NCI-H2171 (cell line): ENCODE results near the gene PUS10.
"Not testable (repeated sequence)": the region's sequence is repeated elsewhere in the genome, so short reads cannot be mapped to it uniquely, and the experiment has no call there.

Experiments used
- DNase-seq: peaks from one replicate; lab custom pipeline; 2025; lab: John Stamatoyannopoulos, UW

PUS10 gene

DNA sequence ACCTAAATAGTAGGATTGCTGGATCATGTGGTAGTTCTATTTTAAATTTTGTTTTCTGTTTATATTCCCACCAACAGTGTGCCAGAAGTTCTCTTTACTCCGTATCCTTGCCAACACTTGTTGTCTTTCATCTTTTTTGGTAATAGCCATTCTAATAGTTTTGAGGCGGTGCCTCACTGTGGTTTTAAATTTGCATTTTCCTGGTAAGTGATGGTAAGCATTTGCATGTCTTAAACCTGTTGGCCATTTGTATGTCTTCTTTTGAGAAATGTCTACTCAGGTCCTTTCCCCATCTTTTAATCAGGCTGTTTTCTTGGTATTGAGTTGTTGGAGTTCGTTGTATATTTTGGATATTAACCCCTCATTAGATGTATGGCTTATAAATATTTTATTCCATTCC lies 85.1 kb downstream of the PUS10 start:
- no peak for DNase-seq

GRCh38 chr2:60932061-60932460 lies 86.0 kb downstream of the PUS10 start:
- not testable (repeated sequence) for DNase-seq

DNA sequence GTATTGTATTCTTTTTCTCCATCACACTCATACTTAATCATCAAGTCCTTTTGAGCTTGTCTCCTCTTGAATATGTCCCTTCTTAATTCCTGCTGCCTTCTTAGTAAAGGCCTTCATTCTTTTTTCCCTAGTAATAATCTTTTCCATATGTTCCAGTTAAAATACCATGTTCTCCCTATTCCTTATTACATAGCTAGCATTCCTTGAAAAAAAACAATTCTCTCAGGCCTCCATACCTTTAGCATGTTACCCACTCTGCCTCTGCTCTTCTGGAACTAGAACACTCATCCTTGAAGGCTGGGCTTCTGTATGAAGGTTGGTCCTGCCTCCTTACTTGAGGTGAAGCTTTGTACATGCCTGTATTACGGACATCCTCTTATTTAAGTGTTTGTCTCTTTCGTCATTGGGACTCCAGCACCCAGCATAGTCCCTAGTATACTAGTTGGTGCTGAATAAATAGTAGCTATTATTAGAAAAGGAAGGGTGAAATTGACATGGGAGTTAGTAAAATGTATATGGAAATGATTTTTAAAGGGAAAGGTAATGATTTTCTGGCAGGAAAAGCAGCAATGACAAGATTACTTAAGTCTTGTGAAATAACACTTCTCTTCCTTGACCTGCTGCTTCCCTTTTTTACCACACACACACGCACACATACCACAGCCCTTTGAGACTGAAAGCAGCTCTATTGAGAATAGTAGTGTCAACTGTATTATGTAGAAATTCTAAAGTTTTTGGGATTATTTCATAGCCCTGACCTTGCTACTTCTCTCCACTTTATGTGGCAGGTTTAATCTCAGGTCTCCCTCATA lies 91.1 kb downstream of the PUS10 start:
- no peak for DNase-seq

DNA sequence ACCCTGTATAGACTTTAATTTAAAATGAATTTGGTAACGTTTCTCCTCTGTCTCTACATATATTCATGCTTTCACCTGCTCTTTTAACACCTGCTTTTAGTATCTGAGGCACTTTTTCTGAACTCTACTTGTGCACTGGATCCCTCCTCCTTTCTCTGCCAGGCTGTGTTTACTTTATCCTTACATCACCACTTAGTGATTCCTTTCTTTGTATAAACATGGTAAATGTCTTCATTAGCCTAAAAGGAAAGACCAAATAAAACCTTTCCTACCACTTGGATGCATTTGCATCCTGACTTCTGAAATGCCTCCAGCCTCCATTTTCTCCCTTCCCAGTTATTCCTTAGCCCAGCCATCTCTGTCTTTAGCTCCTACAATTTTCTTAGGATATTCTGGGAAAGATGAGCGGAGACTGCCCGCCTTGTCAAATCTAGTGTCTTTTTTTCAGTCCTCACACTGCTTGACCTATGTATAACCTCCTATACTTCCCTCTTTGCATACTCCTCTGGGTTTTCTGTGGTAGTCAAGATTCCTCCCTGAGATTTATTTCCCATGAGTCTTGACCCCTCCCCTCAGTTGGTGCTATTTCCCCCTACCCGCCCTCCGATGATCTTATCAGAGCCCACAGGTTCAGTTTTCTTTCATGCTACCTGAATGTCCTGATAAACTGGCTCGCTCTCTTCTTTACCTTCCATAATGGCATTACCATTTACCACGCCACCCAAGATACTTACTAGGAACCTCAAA lies 91.9 kb downstream of the PUS10 start:
- DNase-seq: no peak

DNA sequence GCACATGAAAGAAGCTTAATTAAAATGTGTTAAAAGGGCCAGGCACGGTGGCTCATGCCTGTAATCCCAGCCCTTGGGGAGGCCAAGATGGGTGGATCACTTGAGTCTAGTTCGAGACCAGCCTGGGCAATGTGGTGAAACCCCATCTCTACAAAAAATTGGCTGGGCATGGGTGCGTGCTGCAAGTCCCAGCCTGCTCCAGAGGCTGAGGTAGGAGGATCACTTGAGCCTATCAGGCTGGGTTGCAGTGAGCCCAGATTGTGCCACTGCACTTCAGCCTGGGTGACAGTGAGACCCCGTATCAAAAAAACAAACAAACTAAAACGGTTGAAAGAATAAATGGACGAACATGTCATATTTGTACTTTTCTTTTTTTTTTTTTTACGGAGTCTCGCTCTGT lies 110.7 kb downstream of the PUS10 start:
- no peak for DNase-seq

DNA sequence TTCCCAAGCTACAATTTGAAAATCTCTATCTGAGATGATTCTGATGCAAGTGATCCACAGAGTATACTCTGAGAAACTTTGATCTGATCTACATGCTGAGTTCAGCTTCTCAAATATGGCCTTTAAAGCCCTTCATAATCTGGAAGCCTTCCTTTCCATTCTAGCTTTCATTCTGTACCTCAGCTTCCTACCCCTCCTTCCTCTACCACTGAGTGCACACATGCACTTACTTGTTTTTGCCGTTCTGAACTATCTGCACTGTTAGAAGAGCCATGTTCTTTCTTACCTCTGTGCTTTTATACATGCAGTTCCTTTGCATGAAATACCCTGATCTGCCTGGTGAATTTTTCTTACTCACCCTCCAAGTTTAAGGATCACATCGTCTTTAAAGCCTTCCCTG lies 111.7 kb downstream of the PUS10 start:
- DNase-seq: no peak

- DNase-seq: not testable (repeated sequence)
Measured at GRCh38 chr2:60905867-60906266, 112.2 kb downstream of the PUS10 start.

DNA sequence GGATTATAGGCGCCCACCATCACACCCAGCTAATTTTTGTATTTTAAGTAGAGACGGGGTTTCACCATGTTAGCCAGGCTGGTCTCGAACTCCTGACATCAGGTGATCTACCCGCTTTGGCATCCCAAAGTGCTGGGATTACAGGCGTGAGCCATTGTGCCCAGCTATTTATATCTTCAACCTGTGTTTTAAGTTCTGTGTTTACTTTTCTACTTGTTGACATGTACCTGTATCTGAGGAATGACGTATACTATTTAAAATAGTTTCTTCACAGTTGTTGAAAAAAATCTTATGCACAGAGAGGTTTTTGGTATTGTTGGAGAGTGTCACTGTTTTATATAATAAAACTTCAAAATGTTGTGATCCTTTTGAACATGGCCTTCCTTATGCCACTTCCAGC lies 116.8 kb downstream of the PUS10 start:
- DNase-seq: not testable (repeated sequence)

DNA sequence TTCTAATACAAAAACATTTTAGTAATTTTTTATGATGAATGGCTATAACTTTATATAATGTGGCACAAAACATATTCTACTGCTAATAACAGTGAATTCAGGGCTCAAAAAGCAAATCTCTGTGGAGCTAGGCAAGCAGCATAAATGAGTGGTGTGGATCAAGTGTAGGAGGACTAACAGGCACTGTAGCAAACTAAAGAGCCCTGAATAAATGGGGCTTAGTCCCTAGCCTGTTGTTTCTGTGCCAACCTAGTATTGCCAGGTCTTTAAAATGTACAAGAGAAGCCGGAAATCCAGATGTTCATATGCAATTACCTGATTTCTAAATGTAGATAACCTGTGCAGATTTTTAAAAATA lies 118.2 kb downstream of the PUS10 start:
- no peak for DNase-seq

GRCh38 chr2:60899230-60899891 lies 118.7 kb downstream of the PUS10 start:
- no peak for DNase-seq

DNA sequence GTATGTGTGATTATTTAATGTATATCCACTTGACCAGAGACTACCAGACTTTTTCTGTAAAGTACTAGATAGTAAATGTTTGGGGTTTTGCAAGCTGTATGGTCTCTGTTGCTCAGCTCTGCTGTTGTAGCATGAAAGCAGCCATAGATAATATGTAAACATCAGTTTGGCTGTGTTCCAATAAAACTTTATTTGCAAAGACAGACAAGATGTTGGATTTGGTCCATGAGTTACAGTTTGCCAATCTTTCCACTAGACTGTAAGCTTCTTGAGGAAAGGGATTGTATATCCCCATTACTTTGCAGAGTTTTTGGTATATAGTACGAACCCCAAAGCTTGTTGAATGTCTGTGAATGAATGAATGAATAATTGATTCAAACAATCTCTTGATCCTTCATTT lies 119.5 kb downstream of the PUS10 start:
- DNase-seq: no peak
